HepG2 (cell line): ENCODE results near the gene FGA. TPM values are rescaled to one million over a fixed set of nuclear protein-coding genes. Genes with fewer than 3 reads are reported as not detected.

Experiments
- ATF7 ChIP-seq, 2 experiments: fragments of 450-650 bp in 1 of 2; sonication (generic) in 1 of 2; formaldehyde crosslinking in 1 of 2; IDR thresholded peaks; 2 replicates each; pipeline versions ENCODE4 v1.4.0 to v1.6.1; 2016 to 2020; ENCODE audit warnings: antibody characterized with exemption in 1 of 2, mild to moderate bottlenecking in 1 of 2, missing genetic modification reagents in 1 of 2
- CREB3 ChIP-seq: sonication (generic); formaldehyde crosslinking; IDR thresholded peaks from 2 replicates; pipeline ENCODE4 v1.5.0; 2020; ENCODE audit warnings: missing genetic modification reagents
- NFYC ChIP-seq: IDR thresholded peaks from 2 replicates; pipeline ENCODE4 v1.6.1; 2016; ENCODE audit warnings: missing genetic modification reagents, missing compliant biosample characterization
- PAWR ChIP-seq: sonication (generic); formaldehyde crosslinking; IDR thresholded peaks from 2 replicates; pipeline ENCODE4 v1.4.0; 2020; ENCODE audit warnings: missing genetic modification reagents, mild to moderate bottlenecking, borderline replicate concordance
- ZBTB21 ChIP-seq: sonication (generic); formaldehyde crosslinking; IDR thresholded peaks from 2 replicates; pipeline ENCODE4 v1.4.0; 2020; ENCODE audit warnings: missing genetic modification reagents
- ZFP1 ChIP-seq: IDR thresholded peaks from 2 replicates; pipeline ENCODE4 v1.6.1; 2016
- ZFY ChIP-seq: sonication (generic); formaldehyde crosslinking; IDR thresholded peaks from 2 replicates; pipeline ENCODE4 v1.4.0; 2020; ENCODE audit warnings: missing genetic modification reagents
- ZNF121 ChIP-seq: sonication (generic); formaldehyde crosslinking; IDR thresholded peaks from 2 replicates; pipeline ENCODE4 v1.5.0; 2020; ENCODE audit warnings: mild to moderate bottlenecking, missing genetic modification reagents
- ZNF317 ChIP-seq: sonication (generic); formaldehyde crosslinking; IDR thresholded peaks from 2 replicates; pipeline ENCODE4 v1.5.0; 2020; ENCODE audit warnings: mild to moderate bottlenecking, missing genetic modification reagents
- ZNF550 ChIP-seq: sonication (generic); formaldehyde crosslinking; IDR thresholded peaks from 2 replicates; pipeline ENCODE4 v1.4.0; 2020; ENCODE audit warnings: mild to moderate bottlenecking, missing genetic modification reagents, borderline replicate concordance
- ZNF724P ChIP-seq: sonication (generic); formaldehyde crosslinking; IDR thresholded peaks from 2 replicates; pipeline ENCODE4 v1.8.0; 2022; ENCODE audit warnings: missing genetic modification reagents, borderline replicate concordance
- polyA plus RNA-seq, 8 experiments: library from polyadenylated mRNA; depleted of rRNA in 3 of 8; stranded (reverse) in 7 of 8; unstranded in 1 of 8; fragments of >200 nt; fragmentation: Illumina TruSeq in 4 of 8; extraction: Trizol in 4 of 8; gene quantifications; 2 replicates each; pipeline versions ENCODE4 v1.2.1 to v1.2.3, GENCODE V29; 2011 to 2016; ENCODE audit warnings: low read depth in 4 of 8, missing spikeins in 1 of 8, mixed read lengths in 1 of 8; ENCODE audit not compliant: insufficient read depth in 1 of 8
- total RNA-seq, 5 experiments: library from RNA; depleted of rRNA; stranded (reverse); fragments of >200 nt; fragmentation: Illumina TruSeq; extraction: Trizol; gene quantifications; 2 replicates each; pipeline ENCODE4 v1.2.3, GENCODE V29; 2016; ENCODE audit warnings: low read depth in 1 of 5
- TF ChIP-seq, protein P1 (sequence below): sonication (generic); formaldehyde crosslinking; IDR thresholded peaks from 2 replicates; pipeline ENCODE4 v1.8.1; 2023; ENCODE audit warnings: mild to moderate bottlenecking, moderate library complexity, missing genetic modification reagents
- TF ChIP-seq, protein P2 (sequence below), 2 experiments: sonication (generic) in 1 of 2; formaldehyde crosslinking in 1 of 2; IDR thresholded peaks; 2 replicates each; pipeline versions ENCODE4 v1.6.1 to v1.9.0; 2014 to 2022; ENCODE audit warnings: antibody characterized with exemption in 1 of 2, borderline replicate concordance in 1 of 2, inconsistent platforms in 1 of 2, low read depth in 1 of 2, missing genetic modification reagents in 1 of 2
- TF ChIP-seq, protein P3 (sequence below), 2 experiments: sonication (generic) in 1 of 2; formaldehyde crosslinking in 1 of 2; IDR thresholded peaks; 2 replicates each; pipeline versions ENCODE4 v1.5.1 to v1.6.1; 2011 to 2020; ENCODE audit warnings: borderline replicate concordance in 1 of 2, low read depth in 1 of 2, low read length in 1 of 2, mild to moderate bottlenecking in 1 of 2, missing genetic modification reagents in 1 of 2, moderate library complexity in 1 of 2

Gene FGA
- total and polyA plus RNA-seq, 2 of the 13 experiments (the other 11 are each of a cell fraction or from before 2014, with no cell fraction given): 640 to 1,523 TPM

- TF ChIP-seq, protein P1, sequence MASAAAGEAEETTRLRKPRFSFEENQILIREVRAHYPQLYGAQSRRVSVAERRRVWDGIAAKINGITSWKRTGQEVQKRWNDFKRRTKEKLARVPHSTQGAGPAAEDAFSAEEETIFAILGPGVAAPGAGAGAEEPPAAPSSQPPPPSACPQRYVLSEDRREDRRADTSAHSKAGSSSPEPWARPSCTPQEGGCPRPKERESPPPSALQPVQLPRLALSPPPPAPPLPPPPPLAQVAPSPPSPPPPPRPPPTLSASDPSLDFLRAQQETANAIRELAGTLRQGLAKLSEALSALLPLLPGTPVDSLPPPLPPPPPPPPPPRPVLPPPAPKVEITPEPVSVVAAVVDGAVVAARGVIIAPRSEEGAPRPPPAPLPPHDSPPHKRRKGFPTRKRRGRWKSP (CRISPR knock-in tag): no peak
- TF ChIP-seq ATF7 (IDR thresholded peaks at IDR 0.05) (peak; percentile 70), ATF7 (CRISPR knock-in tag; IDR thresholded peaks at IDR 0.05) (no peak), ZFY (CRISPR knock-in tag) (no peak), PAWR (CRISPR knock-in tag) (no peak), ZNF121 (CRISPR knock-in tag) (peak; percentile 64; the same call in 1 of the 2 replicates), ZNF550 (CRISPR knock-in tag) (no peak), ZBTB21 (CRISPR knock-in tag) (peak; percentile 94), CREB3 (CRISPR knock-in tag) (no peak), ZFP1 (CRISPR knock-in tag) (peak; percentile 76; the same call in 1 of the 2 replicates), ZNF317 (peak; percentile 17; the same call in 1 of the 2 replicates), ZNF724P (CRISPR knock-in tag) (no peak), NFYC (CRISPR knock-in tag) (peak; percentile 38; the same call in 1 of the 2 replicates)
- TF ChIP-seq, protein P2, sequence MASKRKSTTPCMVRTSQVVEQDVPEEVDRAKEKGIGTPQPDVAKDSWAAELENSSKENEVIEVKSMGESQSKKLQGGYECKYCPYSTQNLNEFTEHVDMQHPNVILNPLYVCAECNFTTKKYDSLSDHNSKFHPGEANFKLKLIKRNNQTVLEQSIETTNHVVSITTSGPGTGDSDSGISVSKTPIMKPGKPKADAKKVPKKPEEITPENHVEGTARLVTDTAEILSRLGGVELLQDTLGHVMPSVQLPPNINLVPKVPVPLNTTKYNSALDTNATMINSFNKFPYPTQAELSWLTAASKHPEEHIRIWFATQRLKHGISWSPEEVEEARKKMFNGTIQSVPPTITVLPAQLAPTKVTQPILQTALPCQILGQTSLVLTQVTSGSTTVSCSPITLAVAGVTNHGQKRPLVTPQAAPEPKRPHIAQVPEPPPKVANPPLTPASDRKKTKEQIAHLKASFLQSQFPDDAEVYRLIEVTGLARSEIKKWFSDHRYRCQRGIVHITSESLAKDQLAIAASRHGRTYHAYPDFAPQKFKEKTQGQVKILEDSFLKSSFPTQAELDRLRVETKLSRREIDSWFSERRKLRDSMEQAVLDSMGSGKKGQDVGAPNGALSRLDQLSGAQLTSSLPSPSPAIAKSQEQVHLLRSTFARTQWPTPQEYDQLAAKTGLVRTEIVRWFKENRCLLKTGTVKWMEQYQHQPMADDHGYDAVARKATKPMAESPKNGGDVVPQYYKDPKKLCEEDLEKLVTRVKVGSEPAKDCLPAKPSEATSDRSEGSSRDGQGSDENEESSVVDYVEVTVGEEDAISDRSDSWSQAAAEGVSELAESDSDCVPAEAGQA (IDR thresholded peaks at IDR 0.05; ENCODE audit: low read depth): no peak
- TF ChIP-seq, protein P2 (CRISPR knock-in tag; IDR thresholded peaks at IDR 0.05; ENCODE audit: borderline replicate concordance): 0 out of 2 replicates have a peak, but pooled peaks have one; percentile 38
- TF ChIP-seq, protein P3, sequence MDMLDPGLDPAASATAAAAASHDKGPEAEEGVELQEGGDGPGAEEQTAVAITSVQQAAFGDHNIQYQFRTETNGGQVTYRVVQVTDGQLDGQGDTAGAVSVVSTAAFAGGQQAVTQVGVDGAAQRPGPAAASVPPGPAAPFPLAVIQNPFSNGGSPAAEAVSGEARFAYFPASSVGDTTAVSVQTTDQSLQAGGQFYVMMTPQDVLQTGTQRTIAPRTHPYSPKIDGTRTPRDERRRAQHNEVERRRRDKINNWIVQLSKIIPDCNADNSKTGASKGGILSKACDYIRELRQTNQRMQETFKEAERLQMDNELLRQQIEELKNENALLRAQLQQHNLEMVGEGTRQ (IDR thresholded peaks at IDR 0.05; ENCODE audit: low read depth, low read length): no peak
- TF ChIP-seq, protein P3 (CRISPR knock-in tag; IDR thresholded peaks at IDR 0.05; ENCODE audit: borderline replicate concordance): no peak
Observed at GRCh38 chr4:154559494-154560418, 30.8 kb downstream of the FGA start (continued).
